Neuronal stem cell (in vitro differentiated cells): ENCODE data around the gene SIGLECL1.

ENCODE experiments used
- DNase-seq: peaks from one replicate; pipeline ENCODE4 v3.0.0-alpha.2; 2013; ENCODE audit warnings: low spot score
- H2AFZ ChIP-seq: one replicate; pipeline ENCODE4 v1.6.1; 2013; ENCODE audit warnings: mild to moderate bottlenecking, low read length, inconsistent platforms
- H2AK5ac ChIP-seq: 2 replicates; pipeline ENCODE4 v1.6.1; 2013; ENCODE audit warnings: low read depth, mild to moderate bottlenecking, inconsistent platforms, low read length, moderate library complexity, mixed read lengths
- H2BK120ac ChIP-seq: 2 replicates; pipeline ENCODE4 v1.6.1; 2013; ENCODE audit warnings: low read depth, mild to moderate bottlenecking, inconsistent platforms, low read length, moderate library complexity, mixed read lengths
- H2BK12ac ChIP-seq: one replicate; pipeline ENCODE4 v1.6.1; 2013; ENCODE audit warnings: low read length, inconsistent platforms
- H2BK15ac ChIP-seq: 2 replicates; pipeline ENCODE4 v1.6.1; 2013; ENCODE audit warnings: mild to moderate bottlenecking, low read length, inconsistent platforms, mixed read lengths
- H2BK5ac ChIP-seq: one replicate; pipeline ENCODE4 v1.6.1; 2013; ENCODE audit warnings: inconsistent platforms, mild to moderate bottlenecking, low read length, moderate library complexity
- H3K14ac ChIP-seq: one replicate; pipeline ENCODE4 v1.6.1; 2013; ENCODE audit warnings: low read length, inconsistent platforms
- H3K18ac ChIP-seq: 2 replicates; pipeline ENCODE4 v1.6.1; 2013; ENCODE audit warnings: low read length, inconsistent platforms
- H3K23ac ChIP-seq: 2 replicates; pipeline ENCODE4 v1.6.1; 2013; ENCODE audit warnings: low read depth, mild to moderate bottlenecking, mixed read lengths, low read length, inconsistent platforms; ENCODE audit not compliant: poor library complexity
- H3K27ac ChIP-seq: replicated peaks from 3 replicates; pipeline ENCODE4 v1.5.1; 2013; ENCODE audit warnings: low read length, inconsistent platforms
- H3K27me3 ChIP-seq, 3 experiments: 2 replicates each; pipeline ENCODE4 v1.6.1; 2013; ENCODE audit warnings: low read length in 3 of 3, mild to moderate bottlenecking in 2 of 3, inconsistent platforms in 1 of 3, low read depth in 1 of 3, mixed read lengths in 1 of 3, moderate library complexity in 1 of 3; ENCODE audit not compliant: control insufficient read depth in 3 of 3, insufficient read depth in 3 of 3
- H3K36me3 ChIP-seq, 2 donors: replicated peaks in 1 of 2; 2 replicates each; pipeline ENCODE4 v1.6.1; 2013; ENCODE audit warnings: low read length in 2 of 2; ENCODE audit not compliant: control insufficient read depth in 2 of 2, insufficient read depth in 2 of 2
- H3K4ac ChIP-seq: 2 replicates; pipeline ENCODE4 v1.6.1; 2013; ENCODE audit warnings: inconsistent platforms, mild to moderate bottlenecking, low read length, moderate library complexity
- H3K4me1 ChIP-seq, 2 donors: 1 replicate in 1 of 2; 2 replicates in 1 of 2; pipeline ENCODE4 v1.6.1; 2013; ENCODE audit warnings: low read length in 2 of 2, low read depth in 1 of 2; ENCODE audit not compliant: control insufficient read depth in 2 of 2, insufficient read depth in 1 of 2
- H3K4me2 ChIP-seq: one replicate; pipeline ENCODE4 v1.6.1; 2013; ENCODE audit warnings: mild to moderate bottlenecking, low read length, inconsistent platforms; ENCODE audit not compliant: insufficient read depth, poor library complexity, severe bottlenecking
- H3K4me3 ChIP-seq, 2 donors: 2 replicates each; pipeline ENCODE4 v1.5.1; 2013; ENCODE audit warnings: low read length in 2 of 2, mild to moderate bottlenecking in 2 of 2, inconsistent platforms in 1 of 2, moderate library complexity in 1 of 2
- H3K79me1 ChIP-seq: one replicate; pipeline ENCODE4 v1.6.1; 2013; ENCODE audit warnings: low read depth, mild to moderate bottlenecking, inconsistent platforms, low read length, moderate library complexity
- H3K9ac ChIP-seq: one replicate; pipeline ENCODE4 v1.6.1; 2013; ENCODE audit warnings: mild to moderate bottlenecking, low read depth, low read length, inconsistent platforms; ENCODE audit not compliant: poor library complexity
- H3K9me3 ChIP-seq, 2 donors: replicated peaks in 1 of 2; 2 replicates each; pipeline versions ENCODE3 to v1.6.1; 2013; ENCODE audit warnings: low read length in 2 of 2, mild to moderate bottlenecking in 2 of 2, inconsistent platforms in 1 of 2, low read depth in 1 of 2, mixed read lengths in 1 of 2, moderate library complexity in 1 of 2; ENCODE audit not compliant: control insufficient read depth in 2 of 2, insufficient read depth in 1 of 2
- H4K8ac ChIP-seq: one replicate; pipeline ENCODE4 v1.6.1; 2013; ENCODE audit warnings: low read depth, mild to moderate bottlenecking, inconsistent platforms, low read length, moderate library complexity
- H4K91ac ChIP-seq: one replicate; pipeline ENCODE4 v1.6.1; 2013; ENCODE audit warnings: low read length, low read depth, mild to moderate bottlenecking, inconsistent platforms; ENCODE audit not compliant: poor library complexity
- WGBS, 2 donors: extraction: QIAGEN DNeasy Blood & Tissue Kit; methylation state at CpG; one replicate each; pipeline ENCODE4 v1.1.7; 2013; ENCODE audit warnings: missing lambda C conversion rate in 2 of 2, mixed read lengths in 1 of 2; ENCODE audit not compliant: insufficient read length in 2 of 2, insufficient replicate concordance in 1 of 2; ENCODE audit errors: extremely low coverage in 2 of 2; 5-methylcytosine and 5-hydroxymethylcytosine counted together

Gene SIGLECL1

GRCh38 chr19:51305479-51305878 is 54.6 kb downstream of the SIGLECL1 start:
- no peak overlapping the region for H3K4me3 ChIP-seq
- no peak overlapping the region for H2BK15ac ChIP-seq
- peaks cover 0 to 3% (median 0%) of the 10 kb centered on the region in 3 experiments for H3K27me3 ChIP-seq
- H3K4me2 ChIP-seq, result no peak overlapping the region
- H3K4ac ChIP-seq, result no peak overlapping the region
- no peaks in the 10 kb centered on the region for H3K36me3 ChIP-seq
- no peak overlapping the region for H3K18ac ChIP-seq
- H4K8ac ChIP-seq, result no peak overlapping the region
- no peak overlapping the region for H3K27ac ChIP-seq
- H3K79me1 ChIP-seq, result no peaks in the 10 kb centered on the region
- H2BK5ac ChIP-seq, result no peak overlapping the region
- H3K14ac ChIP-seq, result no peak overlapping the region
- no peak overlapping the region for H3K9ac ChIP-seq
- no peak overlapping the region for H2AFZ ChIP-seq
- H4K91ac ChIP-seq, result no peak overlapping the region
- H2BK120ac ChIP-seq, result no peak overlapping the region
- H3K23ac ChIP-seq, result no peak overlapping the region
- DNase-seq, result no peak
- H2BK12ac ChIP-seq, result no peak overlapping the region
- WGBS, 2 donors, result no CpG with 5 or more reads among the region's 3 CpGs
- no peak overlapping the region for H2AK5ac ChIP-seq
- H3K9me3 ChIP-seq, result peaks cover 2 to 3% of the 10 kb centered on the region in 2 donors
- no peaks in the 10 kb centered on the region for H3K4me1 ChIP-seq

- Histone ChIP-seq H2BK5ac (no peak within 1 kb of the TSS), H3K36me3 (no peaks in the 10 kb centered on the region), H3K23ac (no peak within 1 kb of the TSS), H3K27me3 (peaks cover 0 to 16% (median 0%) of the 10 kb centered on the region in 3 experiments), H2BK120ac (no peak within 1 kb of the TSS), H2BK12ac (no peak within 1 kb of the TSS), H2BK15ac (no peak within 1 kb of the TSS), H3K4me2 (peak within 1 kb of the TSS; percentile 90), H2AFZ (peak within 1 kb of the TSS; percentile 75), H3K9me3 (peaks cover 0 to 9% of the 10 kb centered on the region in 2 donors), H3K79me1 (no peaks in the 10 kb centered on the region), H3K4ac (no peak within 1 kb of the TSS), H4K8ac (no peak within 1 kb of the TSS), H4K91ac (no peak within 1 kb of the TSS), H3K18ac (peak within 1 kb of the TSS; percentile 91), H3K27ac (no peak within 1 kb of the TSS), H3K9ac (peak within 1 kb of the TSS; percentile 80), H3K4me1 (peaks cover 0 to 6% of the 10 kb centered on the region in 2 donors), H2AK5ac (no peak within 1 kb of the TSS), H3K4me3 (peak within 1 kb of the TSS; percentile 26 to 85), H3K14ac (no peak within 1 kb of the TSS)
- DNase-seq, result peak; percentile 31
- no CpG with 5 or more reads among the region's 76 CpGs for WGBS, 2 donors
These were observed 60.7 kb downstream of the SIGLECL1 start, which contains the start of gene IGLON5 for GRCh38 chr19:51311351-51312257. IGLON5 (plus strand) TSS chr19:51311644; CDS start chr19:51311848, 204 bp downstream.

- H3K4me1 ChIP-seq, result peaks cover 0 to 6% of the 10 kb centered on the region in 2 donors
- peaks cover 0 to 25% (median 0%) of the 10 kb centered on the region in 3 experiments for H3K27me3 ChIP-seq
- H3K36me3 ChIP-seq, result no peaks in the 10 kb centered on the region
- H3K23ac ChIP-seq, result no peak overlapping the region
- H2AK5ac ChIP-seq, result no peak overlapping the region
- no peak overlapping the region for H2BK15ac ChIP-seq
- no peak overlapping the region for H3K18ac ChIP-seq
- H3K4me3 ChIP-seq, result no peak overlapping the region
- H3K79me1 ChIP-seq, result peaks cover 7% of the 10 kb centered on the region
- no CpG with 5 or more reads among the region's 8 CpGs for WGBS, 2 donors
- H3K9ac ChIP-seq, result no peak overlapping the region
- H2BK120ac ChIP-seq, result no peak overlapping the region
- H3K4me2 ChIP-seq, result no peak overlapping the region
- no peak overlapping the region for H2BK5ac ChIP-seq
- H2BK12ac ChIP-seq, result no peak overlapping the region
- no peak for DNase-seq
- H4K91ac ChIP-seq, result no peak overlapping the region
- H4K8ac ChIP-seq, result no peak overlapping the region
- no peak overlapping the region for H3K27ac ChIP-seq
- no peak overlapping the region for H3K4ac ChIP-seq
- H3K9me3 ChIP-seq, result peaks cover 2 to 5% of the 10 kb centered on the region in 2 donors
- no peak overlapping the region for H2AFZ ChIP-seq
- no peak overlapping the region for H3K14ac ChIP-seq
These were observed 65.8 kb downstream of the SIGLECL1 start for GRCh38 chr19:51316688-51317087.

GRCh38 chr19:51317376-51317775 is 66.5 kb downstream of the SIGLECL1 start:
- Histone ChIP-seq H2BK12ac (no peak overlapping the region), H2BK15ac (no peak overlapping the region), H3K9ac (no peak overlapping the region), H3K14ac (no peak overlapping the region), H3K27me3 (peaks cover 0 to 21% (median 0%) of the 10 kb centered on the region in 3 experiments), H4K8ac (no peak overlapping the region), H2AK5ac (no peak overlapping the region), H3K79me1 (peaks cover 7% of the 10 kb centered on the region), H3K18ac (no peak overlapping the region), H3K9me3 (peaks cover 2 to 5% of the 10 kb centered on the region in 2 donors), H3K4me1 (peaks cover 0 to 4% of the 10 kb centered on the region in 2 donors), H3K4ac (no peak overlapping the region), H3K23ac (no peak overlapping the region), H2BK120ac (no peak overlapping the region), H4K91ac (no peak overlapping the region), H3K4me2 (no peak overlapping the region), H2BK5ac (no peak overlapping the region), H2AFZ (no peak overlapping the region), H3K36me3 (no peaks in the 10 kb centered on the region), H3K4me3 (no peak overlapping the region), H3K27ac (no peak overlapping the region)
- no peak for DNase-seq
- no CpG with 5 or more reads among the region's 3 CpGs for WGBS, 2 donors
